K562 (cell line): ENCODE measurements around the gene AMIGO1. TPM values are rescaled to one million over a fixed set of nuclear protein-coding genes. Genes with fewer than 3 reads are reported as not detected.
A peak's percentile ranks its signal among the peaks of the same experiment; 100 is the strongest.

ENCODE experiments used
- ATAC-seq: fragments of 200-7000 bp; cut with Tn5 transposase; 3 replicates; pipeline ENCODE4 v1.9.1; 2020; ENCODE audit warnings: moderate library complexity
- BruUV-seq: library from RNA; stranded (reverse); fragments of 400-500 nt; replicated peaks from 2 replicates; lab custom pipeline; 2021; lab: Mats Ljungman, UMichigan
- CTCF ChIA-PET: fragments of 300-600 bp; formaldehyde crosslinking; extraction: SDS; loops from one replicate; lab custom pipeline; 2021; ENCODE audit warnings: low intra/inter-chr PET ratio; lab: Yijun Ruan, JAX
- POLR2A ChIA-PET: fragments of 300-600, 350-650 bp; sonication (Branson Sonifier 250); formaldehyde crosslinking; extraction: SDS; loops from one replicate; lab custom pipeline; 2021; ENCODE audit warnings: antibody characterized with exemption, inconsistent platforms; lab: Yijun Ruan, JAX
- DNase-seq, 4 experiments: peaks; one replicate each; pipeline versions ENCODE4 v3.0.0 to v3.0.0-alpha.2; 2011 to 2018; ENCODE audit warnings: low spot score in 3 of 4, mixed read lengths in 3 of 4; ENCODE audit errors: extremely low read depth in 1 of 4
- FAIRE-seq: peaks from 2 replicates; lab custom pipeline; 2011; peaks lifted over from hg19 to GRCh38; lab: Jason Lieb, UNC
- H2AFZ ChIP-seq: 2 replicates; pipeline ENCODE4 v1.6.0; 2011; ENCODE audit warnings: low read depth, low read length, control low read depth, inconsistent platforms
- H3K27ac ChIP-seq: fragments of 200-600 bp; 3 replicates; pipeline ENCODE4 v1.8.0; 2011; ENCODE audit warnings: low read depth, mild to moderate bottlenecking, control low read depth, inconsistent platforms, low read length, moderate library complexity, mixed read lengths; ENCODE audit errors: extremely low read depth
- H3K27me3 ChIP-seq, 2 experiments: fragments of 300-600 bp in 1 of 2; 2 replicates in 1 of 2; 3 replicates in 1 of 2; pipeline versions ENCODE4 v1.6.0 to v1.8.0; 2011; ENCODE audit warnings: inconsistent platforms in 2 of 2, low read length in 2 of 2, mild to moderate bottlenecking in 1 of 2, mixed read lengths in 1 of 2, moderate library complexity in 1 of 2; ENCODE audit not compliant: control insufficient read depth in 2 of 2, insufficient read depth in 2 of 2
- H3K36me3 ChIP-seq: fragments of 300-600 bp; 3 replicates; pipeline ENCODE4 v1.8.0; 2011; ENCODE audit warnings: mild to moderate bottlenecking, low read length, inconsistent platforms; ENCODE audit not compliant: control insufficient read depth, insufficient read depth
- H3K4me1 ChIP-seq, 2 experiments: fragments of 200-600 bp in 1 of 2; replicated peaks in 1 of 2; 2 replicates in 1 of 2; 3 replicates in 1 of 2; pipeline versions ENCODE4 v1.5.1 to v1.8.0; 2011; ENCODE audit warnings: inconsistent platforms in 2 of 2, low read length in 2 of 2, mild to moderate bottlenecking in 1 of 2, mixed read lengths in 1 of 2, moderate library complexity in 1 of 2; ENCODE audit not compliant: control insufficient read depth in 2 of 2, insufficient read depth in 2 of 2
- H3K4me2 ChIP-seq: 2 replicates; pipeline ENCODE4 v1.6.1; 2011; ENCODE audit warnings: low read length, control low read depth, inconsistent platforms, mixed read lengths; ENCODE audit not compliant: insufficient read depth
- H3K4me3 ChIP-seq: fragments of 200-600 bp; sonication (generic), shearing (Covaris generic); 2 replicates; pipeline ENCODE4 v1.5.1; 2016; ENCODE audit warnings: control low read depth, inconsistent platforms
- H3K79me2 ChIP-seq: fragments of 200-600 bp; 3 replicates; pipeline ENCODE4 v1.8.0; 2011; ENCODE audit warnings: low read length, inconsistent platforms; ENCODE audit not compliant: control insufficient read depth, insufficient read depth
- H3K9ac ChIP-seq, 2 experiments: 2 replicates each; pipeline versions ENCODE4 v1.6.0 to v1.6.1; 2011; ENCODE audit warnings: low read depth in 2 of 2, low read length in 2 of 2, control low read depth in 1 of 2, inconsistent platforms in 1 of 2, mild to moderate bottlenecking in 1 of 2, mixed read lengths in 1 of 2; ENCODE audit not compliant: insufficient read depth in 1 of 2
- H3K9me1 ChIP-seq: one replicate; pipeline ENCODE4 v1.6.0; 2011; ENCODE audit warnings: inconsistent platforms, mild to moderate bottlenecking, low read length, moderate library complexity; ENCODE audit not compliant: control insufficient read depth, insufficient read depth
- H3K9me3 ChIP-seq: replicated peaks from 2 replicates; pipeline ENCODE4 v1.5.1; 2011; ENCODE audit warnings: low read depth, low read length, inconsistent platforms; ENCODE audit not compliant: control insufficient read depth, insufficient read depth
- H4K20me1 ChIP-seq: replicated peaks from 2 replicates; pipeline ENCODE4 v1.6.1; 2011; ENCODE audit warnings: low read length, inconsistent platforms, mixed read lengths; ENCODE audit not compliant: control insufficient read depth, insufficient read depth
- RAD21 ChIP-seq, 2 experiments: fragments of 250-450 bp in 1 of 2; fragments of 450-650 bp in 1 of 2; sonication (Bioruptor Pico) in 1 of 2; formaldehyde crosslinking in 1 of 2; IDR thresholded peaks in 1 of 2; conservative IDR thresholded peaks in 1 of 2; 2 replicates each; pipeline versions ENCODE4 v1.4.0 to v1.8.0; 2020 to 2022; ENCODE audit warnings: mild to moderate bottlenecking in 2 of 2, moderate library complexity in 1 of 2
- SMC3 ChIP-seq: conservative IDR thresholded peaks from 2 replicates; pipeline ENCODE4 v1.6.1; 2011; ENCODE audit warnings: low read depth, low read length, improper control_type of control experiment; ENCODE audit not compliant: insufficient read depth
- TFE3 ChIP-seq: fragments of 450-650 bp; formaldehyde crosslinking; IDR thresholded peaks from 2 replicates; pipeline ENCODE4 v1.4.0; 2020; ENCODE audit warnings: mild to moderate bottlenecking, mixed read lengths
- ZNF212 ChIP-seq: fragments of 450-650 bp; formaldehyde crosslinking; IDR thresholded peaks from 2 replicates; pipeline ENCODE4 v1.4.0; 2020; ENCODE audit warnings: mild to moderate bottlenecking
- ZNF347 ChIP-seq: fragments of 450-650 bp; formaldehyde crosslinking; IDR thresholded peaks from 2 replicates; pipeline ENCODE4 v1.4.0; 2020; ENCODE audit warnings: low read depth, mild to moderate bottlenecking, moderate library complexity
- ZNF764 ChIP-seq: fragments of 250-450 bp; sonication (Bioruptor Pico); IDR thresholded peaks from 2 replicates; pipeline ENCODE4 v1.4.0; 2020; ENCODE audit warnings: low read depth, mild to moderate bottlenecking, moderate library complexity
- WGBS: fragments of 100-300 bp; shearing (Covaris generic); methylation state at CpG from one replicate; pipeline ENCODE4 v1.1.6; 2016; ENCODE audit warnings: low coverage, mixed read lengths; ENCODE audit not compliant: insufficient coverage; ENCODE audit errors: missing lambda C conversion rate; 5-methylcytosine and 5-hydroxymethylcytosine counted together
- in situ Hi-C: fragments of 300-500 bp; cut with MboI; formaldehyde crosslinking; loops from 4 replicates; pipeline ENCODE4 v1.15.0; 2018; ENCODE audit warnings: inconsistent platforms, mixed read lengths
- intact Hi-C: fragments of 100-400 bp; cut with micrococcal nuclease; formaldehyde crosslinking; loops from 2 replicates; pipeline ENCODE4 v1.14.2; 2022
- polyA plus RNA-seq, 8 experiments: library from polyadenylated mRNA; depleted of rRNA in 4 of 8; stranded (reverse) in 5 of 8; unstranded in 3 of 8; fragments of >200 nt; fragmentation: Nextera tagmentation in 2 of 8; fragmentation: Illumina TruSeq in 1 of 8; extraction: Ambion mirVana in 2 of 8; extraction: Trizol in 1 of 8; gene quantifications; 2 replicates each; pipeline versions ENCODE4 v1.2.1 to v1.2.3, GENCODE V29; 2011 to 2014; ENCODE audit warnings: inconsistent platforms in 1 of 8, missing spikeins in 1 of 8
- total RNA-seq, 7 experiments: library from RNA; depleted of rRNA in 6 of 7; stranded (reverse); fragments of >200 nt in 6 of 7; fragmentation: Illumina TruSeq in 2 of 7; extraction: Trizol in 2 of 7; gene quantifications; 2 replicates each; pipeline versions ENCODE4 v1.2.1 to v1.2.3, GENCODE V29; 2011 to 2021; ENCODE audit warnings: low replicate concordance in 1 of 7

The AMIGO1 gene
- total and polyA plus RNA-seq, 9 of the 15 experiments (the other 6 are each of a cell fraction or from before 2014, with no cell fraction given): 0.24 to 1.0 (median 0.54) TPM

GRCh38 chr1:109488201-109488600 is 21.3 kb downstream of the AMIGO1 start (continued):
- TF ChIP-seq TFE3 (CRISPR knock-in tag): no peak
- TF ChIP-seq ZNF764: no peak
- TF ChIP-seq RAD21 (CRISPR knock-in tag; conservative IDR thresholded peaks at IDR 0.05 in 1 of 2, IDR thresholded peaks at IDR 0.05 in 1 of 2): peak in 1 of 2 experiments; percentile 28; a peak in 1 of 4 replicates

GRCh38 chr1:109487261-109487660 is 22.3 kb downstream of the AMIGO1 start:
- Histone ChIP-seq H3K4me2 (no peak overlapping the region), H3K27ac (no peak overlapping the region), H3K4me1 (peaks cover 12 to 31% of the 10 kb centered on the region in 2 experiments; a peak in 4 of 5 replicates), H4K20me1 (no peaks in the 10 kb centered on the region), H2AFZ (no peak overlapping the region), H3K27me3 (0 out of 5 replicates have a peak, but pooled peaks cover 0 to 1% of the 10 kb centered on the region in 2 experiments), H3K9ac (no peak overlapping the region; a peak in 1 of 4 replicates), H3K36me3 (peaks cover 56% of the 10 kb centered on the region; the same call in 2 of the 3 replicates), H3K9me1 (no peaks in the 10 kb centered on the region), H3K4me3 (no peak overlapping the region), H3K79me2 (peaks cover 9% of the 10 kb centered on the region; the same call in 2 of the 3 replicates), H3K9me3 (no peaks in the 10 kb centered on the region)
- in situ Hi-C loops: no loop called here
- ChIA-PET POLR2A (interaction anchor here (1.0 to 4.1 kb wide), 3 partner anchors 27 to 233 kb away, joined by 4 to 21 read pairs (median 4); no protein-coding TSS in a partner anchor), CTCF (interaction anchor here (0.6 kb wide), 2 partner anchors 89 to 155 kb away, joined by 3 read pairs; no protein-coding TSS in a partner anchor)
- DNase-seq (no peak), ATAC-seq (no peak), FAIRE-seq (no peak)
- intact Hi-C loops: no loop called here
- TF ChIP-seq ZNF212 (CRISPR knock-in tag) (no peak), ZNF347 (no peak), SMC3 (no peak)
- no TSS peak for BruUV-seq
- 54% methylated on average over 4 of the region's 5 CpGs for WGBS
